GDM1 (cell line): ENCODE measurements around the gene ONECUT3.
"Not testable (repeated sequence)": the region's sequence is repeated elsewhere in the genome, so short reads cannot be mapped to it uniquely, and the experiment has no call there.

Source experiments
- DNase-seq: peaks from one replicate; lab custom pipeline; 2025; lab: John Stamatoyannopoulos, UW

Gene ONECUT3

GRCh38 chr19:1752757-1753728, at the start of gene ONECUT3:
Gene ONECUT3, plus strand, starts transcription at chr19:1753506. Its CDS starts 157 bp downstream, at chr19:1753663.
- DNase-seq = no peak

GRCh38 chr19:1704339-1704738, 49.0 kb upstream of the ONECUT3 start:
- no peak for DNase-seq

- no peak for DNase-seq
Observed at GRCh38 chr19:1705367-1705766, 47.9 kb upstream of the ONECUT3 start.

- DNase-seq = not testable (repeated sequence)
Observed at GRCh38 chr19:1706646-1707045, 46.7 kb upstream of the ONECUT3 start.

GRCh38 chr19:1707240-1707639, 46.1 kb upstream of the ONECUT3 start:
- DNase-seq = no peak

- no peak for DNase-seq
Observed at GRCh38 chr19:1713170-1713569, 40.1 kb upstream of the ONECUT3 start.

GRCh38 chr19:1715540-1715939, 37.8 kb upstream of the ONECUT3 start:
- DNase-seq = no peak

- DNase-seq = no peak
Observed at GRCh38 chr19:1717200-1717969, 35.9 kb upstream of the ONECUT3 start.

- no peak for DNase-seq
Observed at GRCh38 chr19:1717970-1718264, 35.4 kb upstream of the ONECUT3 start.

GRCh38 chr19:1718420-1719291, 34.6 kb upstream of the ONECUT3 start:
- DNase-seq = no peak

GRCh38 chr19:1719519-1719918, 33.8 kb upstream of the ONECUT3 start:
- DNase-seq = no peak

GRCh38 chr19:1720237-1720636, 33.1 kb upstream of the ONECUT3 start:
- DNase-seq = no peak

GRCh38 chr19:1725100-1726064, 27.9 kb upstream of the ONECUT3 start:
- no peak for DNase-seq

GRCh38 chr19:1728816-1729567, 24.3 kb upstream of the ONECUT3 start:
- no peak for DNase-seq

- no peak for DNase-seq
Observed at GRCh38 chr19:1729568-1729925, 23.8 kb upstream of the ONECUT3 start.

GRCh38 chr19:1730157-1730556, 23.1 kb upstream of the ONECUT3 start:
- no peak for DNase-seq

GRCh38 chr19:1734321-1734966, 18.9 kb upstream of the ONECUT3 start:
- DNase-seq = no peak

GRCh38 chr19:1736280-1736679, 17.0 kb upstream of the ONECUT3 start:
- no peak for DNase-seq

GRCh38 chr19:1736927-1737326, 16.4 kb upstream of the ONECUT3 start:
- no peak for DNase-seq
